Measurements from ENCODE around the gene PPP4R2.

Gene PPP4R2

GRCh38 chr3:73018790-73019441 is 22.3 kb downstream of the PPP4R2 start:
- POLR2A ChIA-PET = no interaction called here
- Histone ChIP-seq H3K4me1 (ENCODE audit: control extremely low read depth in 1 of 4, control insufficient read depth in 4 of 4, insufficient read depth in 4 of 4, low read length in 3 of 4) (peaks cover 0 to 3% (median under 1%) of the 10 kb centered on the region in 4 experiments), H3K27ac (ENCODE audit: insufficient read depth in 1 of 2, low read depth in 1 of 2, low read length in 2 of 2, poor library complexity in 1 of 2, severe bottlenecking in 2 of 2) (no peak overlapping the region), H3K9me3 (ENCODE audit: control extremely low read depth in 1 of 5, control insufficient read depth in 4 of 5, insufficient read depth in 2 of 5, low read depth in 1 of 5, low read length in 4 of 5) (no peaks in the 10 kb centered on the region), H3K27me3 (replicated peaks in 2 of 5; ENCODE audit: control insufficient read depth in 4 of 5, insufficient read depth in 5 of 5, low read length in 4 of 5) (no peaks in the 10 kb centered on the region), H3K4me3 (ENCODE audit: control insufficient read depth in 1 of 7, extremely low read depth in 1 of 7, insufficient read depth in 4 of 7, low read depth in 2 of 7, low read length in 6 of 7) (no peak overlapping the region), H3K36me3 (ENCODE audit: control insufficient read depth in 4 of 4, insufficient read depth in 4 of 4, low read length in 3 of 4) (peaks cover 2 to 16% (median 11%) of the 10 kb centered on the region in 4 experiments)
- WGBS (ENCODE audit: insufficient coverage) = no CpG with 5 or more reads among the region's 5 CpGs
- CTCF ChIA-PET = interaction anchor here (0.8 to 1.4 kb wide), 3 partner anchors 10 to 81 kb away, joined by 3 to 4 read pairs (median 4); no protein-coding TSS in a partner anchor
- no peak for DNase-seq

- no peaks in the 10 kb centered on the region for H3K27me3 ChIP-seq (replicated peaks in 2 of 5; ENCODE audit: control insufficient read depth in 4 of 5, insufficient read depth in 5 of 5, low read length in 4 of 5)
- H3K27ac ChIP-seq (ENCODE audit: insufficient read depth in 1 of 2, low read depth in 1 of 2, low read length in 2 of 2, poor library complexity in 1 of 2, severe bottlenecking in 2 of 2) = peak overlapping the region in 1 of 2 experiments; percentile 12
- no peak overlapping the region for H3K4me3 ChIP-seq (ENCODE audit: control insufficient read depth in 1 of 7, extremely low read depth in 1 of 7, insufficient read depth in 4 of 7, low read depth in 2 of 7, low read length in 6 of 7)
- WGBS (ENCODE audit: insufficient coverage) = no CpG with 5 or more reads among the region's 4 CpGs
- H3K4me1 ChIP-seq (ENCODE audit: control extremely low read depth in 1 of 4, control insufficient read depth in 4 of 4, insufficient read depth in 4 of 4, low read length in 3 of 4) = peaks cover 0 to 3% (median under 1%) of the 10 kb centered on the region in 4 experiments
- H3K36me3 ChIP-seq (ENCODE audit: control insufficient read depth in 4 of 4, insufficient read depth in 4 of 4, low read length in 3 of 4) = peaks cover 0 to 10% (median 5%) of the 10 kb centered on the region in 4 experiments
- no peak for DNase-seq
- CTCF ChIA-PET = interaction anchor here (1.1 to 2.0 kb wide), 5 partner anchors 10 to 170 kb away, joined by 3 to 5 read pairs (median 4); partner anchors contain the start of gene PPP4R2
- no peaks in the 10 kb centered on the region for H3K9me3 ChIP-seq (ENCODE audit: control extremely low read depth in 1 of 5, control insufficient read depth in 4 of 5, insufficient read depth in 2 of 5, low read depth in 1 of 5, low read length in 4 of 5)
- POLR2A ChIA-PET = no interaction called here
Measured at GRCh38 chr3:73021301-73021835, 24.8 kb downstream of the PPP4R2 start.

GRCh38 chr3:73024836-73025235 is 28.2 kb downstream of the PPP4R2 start:
- H3K9me3 ChIP-seq (ENCODE audit: control extremely low read depth in 1 of 5, control insufficient read depth in 4 of 5, insufficient read depth in 2 of 5, low read depth in 1 of 5, low read length in 4 of 5) = no peaks in the 10 kb centered on the region
- no peak overlapping the region for H3K4me3 ChIP-seq (ENCODE audit: control insufficient read depth in 1 of 7, extremely low read depth in 1 of 7, insufficient read depth in 4 of 7, low read depth in 2 of 7, low read length in 6 of 7)
- POLR2A ChIA-PET = no interaction called here
- H3K4me1 ChIP-seq (ENCODE audit: control extremely low read depth in 1 of 4, control insufficient read depth in 4 of 4, insufficient read depth in 4 of 4, low read length in 3 of 4) = peaks cover 0 to 7% (median 2%) of the 10 kb centered on the region in 4 experiments
- H3K36me3 ChIP-seq (ENCODE audit: control insufficient read depth in 4 of 4, insufficient read depth in 4 of 4, low read length in 3 of 4) = peaks cover 2 to 7% (median 5%) of the 10 kb centered on the region in 4 experiments
- H3K27me3 ChIP-seq (replicated peaks in 2 of 5; ENCODE audit: control insufficient read depth in 4 of 5, insufficient read depth in 5 of 5, low read length in 4 of 5) = no peaks in the 10 kb centered on the region
- DNase-seq = no peak
- H3K27ac ChIP-seq (ENCODE audit: insufficient read depth in 1 of 2, low read depth in 1 of 2, low read length in 2 of 2, poor library complexity in 1 of 2, severe bottlenecking in 2 of 2) = no peak overlapping the region
- CTCF ChIA-PET = interaction anchor here (1.3 to 1.8 kb wide), 4 partner anchors 8 to 84 kb away, joined by 3 to 5 read pairs (median 4); no protein-coding TSS in a partner anchor

- peaks cover 2 to 8% (median 6%) of the 10 kb centered on the region in 4 experiments for H3K36me3 ChIP-seq (ENCODE audit: control insufficient read depth in 4 of 4, insufficient read depth in 4 of 4, low read length in 3 of 4)
- H3K27me3 ChIP-seq (replicated peaks in 2 of 5; ENCODE audit: control insufficient read depth in 4 of 5, insufficient read depth in 5 of 5, low read length in 4 of 5) = no peaks in the 10 kb centered on the region
- ChIA-PET CTCF (no interaction called here), POLR2A (no interaction called here)
- no peak overlapping the region for H3K4me3 ChIP-seq (ENCODE audit: control insufficient read depth in 1 of 7, extremely low read depth in 1 of 7, insufficient read depth in 4 of 7, low read depth in 2 of 7, low read length in 6 of 7)
- DNase-seq = no peak
- 92% methylated on average over 2 of the region's 6 CpGs for WGBS (ENCODE audit: insufficient coverage)
- H3K9me3 ChIP-seq (ENCODE audit: control extremely low read depth in 1 of 5, control insufficient read depth in 4 of 5, insufficient read depth in 2 of 5, low read depth in 1 of 5, low read length in 4 of 5) = no peaks in the 10 kb centered on the region
- H3K27ac ChIP-seq (ENCODE audit: insufficient read depth in 1 of 2, low read depth in 1 of 2, low read length in 2 of 2, poor library complexity in 1 of 2, severe bottlenecking in 2 of 2) = no peak overlapping the region
- peaks cover 0 to 5% (median 0%) of the 10 kb centered on the region in 4 experiments for H3K4me1 ChIP-seq (ENCODE audit: control extremely low read depth in 1 of 4, control insufficient read depth in 4 of 4, insufficient read depth in 4 of 4, low read length in 3 of 4)
Measured at GRCh38 chr3:73026111-73026759, 29.6 kb downstream of the PPP4R2 start.

- no peak overlapping the region for H3K4me3 ChIP-seq (ENCODE audit: control insufficient read depth in 1 of 7, extremely low read depth in 1 of 7, insufficient read depth in 4 of 7, low read depth in 2 of 7, low read length in 6 of 7)
- no peaks in the 10 kb centered on the region for H3K9me3 ChIP-seq (ENCODE audit: control extremely low read depth in 1 of 5, control insufficient read depth in 4 of 5, insufficient read depth in 2 of 5, low read depth in 1 of 5, low read length in 4 of 5)
- no peaks in the 10 kb centered on the region for H3K27me3 ChIP-seq (replicated peaks in 2 of 5; ENCODE audit: control insufficient read depth in 4 of 5, insufficient read depth in 5 of 5, low read length in 4 of 5)
- ChIA-PET POLR2A (no interaction called here), CTCF (no interaction called here)
- H3K4me1 ChIP-seq (ENCODE audit: control extremely low read depth in 1 of 4, control insufficient read depth in 4 of 4, insufficient read depth in 4 of 4, low read length in 3 of 4) = peaks cover 0 to 5% (median 0%) of the 10 kb centered on the region in 4 experiments
- no peak for DNase-seq
- no peak overlapping the region for H3K27ac ChIP-seq (ENCODE audit: insufficient read depth in 1 of 2, low read depth in 1 of 2, low read length in 2 of 2, poor library complexity in 1 of 2, severe bottlenecking in 2 of 2)
- no CpG with 5 or more reads among the region's 2 CpGs for WGBS (ENCODE audit: insufficient coverage)
- peaks cover 2 to 8% (median 6%) of the 10 kb centered on the region in 4 experiments for H3K36me3 ChIP-seq (ENCODE audit: control insufficient read depth in 4 of 4, insufficient read depth in 4 of 4, low read length in 3 of 4)
Measured at GRCh38 chr3:73026760-73027113, 30.1 kb downstream of the PPP4R2 start.

- Histone ChIP-seq H3K4me1 (ENCODE audit: control extremely low read depth in 1 of 4, control insufficient read depth in 4 of 4, insufficient read depth in 4 of 4, low read length in 3 of 4) (peaks cover 0 to 5% (median 0%) of the 10 kb centered on the region in 4 experiments), H3K4me3 (ENCODE audit: control insufficient read depth in 1 of 7, extremely low read depth in 1 of 7, insufficient read depth in 4 of 7, low read depth in 2 of 7, low read length in 6 of 7) (no peak overlapping the region), H3K9me3 (ENCODE audit: control extremely low read depth in 1 of 5, control insufficient read depth in 4 of 5, insufficient read depth in 2 of 5, low read depth in 1 of 5, low read length in 4 of 5) (no peaks in the 10 kb centered on the region), H3K27ac (ENCODE audit: insufficient read depth in 1 of 2, low read depth in 1 of 2, low read length in 2 of 2, poor library complexity in 1 of 2, severe bottlenecking in 2 of 2) (no peak overlapping the region), H3K27me3 (replicated peaks in 2 of 5; ENCODE audit: control insufficient read depth in 4 of 5, insufficient read depth in 5 of 5, low read length in 4 of 5) (no peaks in the 10 kb centered on the region), H3K36me3 (ENCODE audit: control insufficient read depth in 4 of 4, insufficient read depth in 4 of 4, low read length in 3 of 4) (peaks cover 2 to 8% (median 5%) of the 10 kb centered on the region in 4 experiments)
- ChIA-PET CTCF (no interaction called here), POLR2A (no interaction called here)
- WGBS (ENCODE audit: insufficient coverage) = 73% methylated on average over 3 of the region's 4 CpGs
- no peak for DNase-seq
Measured at GRCh38 chr3:73028803-73029202, 32.2 kb downstream of the PPP4R2 start.

- no peaks in the 10 kb centered on the region for H3K27me3 ChIP-seq (replicated peaks in 2 of 5; ENCODE audit: control insufficient read depth in 4 of 5, insufficient read depth in 5 of 5, low read length in 4 of 5)
- H3K9me3 ChIP-seq (ENCODE audit: control extremely low read depth in 1 of 5, control insufficient read depth in 4 of 5, insufficient read depth in 2 of 5, low read depth in 1 of 5, low read length in 4 of 5) = no peaks in the 10 kb centered on the region
- no peak overlapping the region for H3K27ac ChIP-seq (ENCODE audit: insufficient read depth in 1 of 2, low read depth in 1 of 2, low read length in 2 of 2, poor library complexity in 1 of 2, severe bottlenecking in 2 of 2)
- peaks cover 0 to 5% (median 0%) of the 10 kb centered on the region in 4 experiments for H3K4me1 ChIP-seq (ENCODE audit: control extremely low read depth in 1 of 4, control insufficient read depth in 4 of 4, insufficient read depth in 4 of 4, low read length in 3 of 4)
- no peak overlapping the region for H3K4me3 ChIP-seq (ENCODE audit: control insufficient read depth in 1 of 7, extremely low read depth in 1 of 7, insufficient read depth in 4 of 7, low read depth in 2 of 7, low read length in 6 of 7)
- CTCF ChIA-PET = interaction anchor here (0.8 kb wide), 1 partner anchor 13 kb away, joined by 3 read pairs; no protein-coding TSS in a partner anchor
- H3K36me3 ChIP-seq (ENCODE audit: control insufficient read depth in 4 of 4, insufficient read depth in 4 of 4, low read length in 3 of 4) = peaks cover 2 to 8% (median 5%) of the 10 kb centered on the region in 4 experiments
- POLR2A ChIA-PET = no interaction called here
- 92% methylated on average over 1 of the region's 1 CpG for WGBS (ENCODE audit: insufficient coverage)
- DNase-seq = peak in 2 of 3 donors; percentile 14 to 26
Measured at GRCh38 chr3:73029321-73029796, 32.7 kb downstream of the PPP4R2 start.

Data from common myeloid progenitor, CD34-positive (primary cell).